Liver (tissue), 9 donors: ENCODE measurements around the gene KDM3B. TPM values are rescaled to one million over a fixed set of nuclear protein-coding genes. Genes with fewer than 3 reads are reported as not detected.

Experiments used
- DNase-seq: peaks from one replicate; pipeline ENCODE4 v3.0.0-alpha.2; 2017; ENCODE audit warnings: low spot score
- H3K27ac ChIP-seq, 2 donors: one replicate each; pipeline ENCODE4 v1.7.0; 2013; ENCODE audit warnings: inconsistent platforms in 2 of 2, low read length in 2 of 2, control low read depth in 1 of 2, low read depth in 1 of 2, mild to moderate bottlenecking in 1 of 2
- H3K27me3 ChIP-seq, 4 donors: one replicate each; pipeline versions ENCODE4 v1.6.1 to v1.7.0; 2013; ENCODE audit warnings: low read length in 3 of 4, inconsistent platforms in 1 of 4, mild to moderate bottlenecking in 1 of 4, moderate library complexity in 1 of 4; ENCODE audit not compliant: control insufficient read depth in 4 of 4, insufficient read depth in 4 of 4
- H3K36me3 ChIP-seq, 4 donors: one replicate each; pipeline versions ENCODE4 v1.6.1 to v1.7.0; 2013; ENCODE audit warnings: low read length in 3 of 4, mild to moderate bottlenecking in 3 of 4, low read depth in 1 of 4, moderate library complexity in 1 of 4; ENCODE audit not compliant: control insufficient read depth in 4 of 4, insufficient read depth in 3 of 4
- H3K4me1 ChIP-seq, 4 donors: one replicate each; pipeline versions ENCODE4 v1.6.1 to v1.7.0; 2013; ENCODE audit warnings: low read length in 3 of 4, mild to moderate bottlenecking in 3 of 4, moderate library complexity in 1 of 4; ENCODE audit not compliant: control insufficient read depth in 4 of 4, insufficient read depth in 4 of 4
- H3K4me3 ChIP-seq, 3 donors: one replicate each; pipeline versions ENCODE4 v1.6.1 to v1.7.0; 2013; ENCODE audit warnings: low read length in 3 of 3, control low read depth in 1 of 3, low read depth in 1 of 3, mild to moderate bottlenecking in 1 of 3
- H3K9ac ChIP-seq, 2 donors: one replicate each; pipeline ENCODE4 v1.7.0; 2013; ENCODE audit warnings: low read length in 2 of 2, mild to moderate bottlenecking in 2 of 2, moderate library complexity in 2 of 2, control low read depth in 1 of 2, low read depth in 1 of 2
- H3K9me3 ChIP-seq, 4 donors: one replicate each; pipeline versions ENCODE4 v1.6.1 to v1.7.0; 2013; ENCODE audit warnings: low read length in 3 of 4; ENCODE audit not compliant: control insufficient read depth in 4 of 4
- ATF3 ChIP-seq: IDR thresholded peaks from 2 replicates; pipeline ENCODE4 v1.6.1; 2016; ENCODE audit warnings: antibody characterized with exemption
- CTCF ChIP-seq: fragments of 150-350 bp; IDR thresholded peaks from 2 replicates; pipeline ENCODE4 v1.5.1; 2017; ENCODE audit warnings: improper control_type of control experiment, low read depth, low read length; ENCODE audit not compliant: missing input control
- EGR1 ChIP-seq, 2 donors: IDR thresholded peaks; 2 replicates each; pipeline ENCODE4 v1.6.1; 2016 to 2018; ENCODE audit warnings: antibody characterized with exemption in 2 of 2, low read depth in 2 of 2
- FOXA1 ChIP-seq: IDR thresholded peaks from 2 replicates; pipeline ENCODE4 v1.6.1; 2016; ENCODE audit warnings: antibody characterized with exemption
- FOXA2 ChIP-seq: IDR thresholded peaks from 2 replicates; pipeline ENCODE4 v1.6.1; 2016; ENCODE audit warnings: antibody characterized with exemption
- GABPA ChIP-seq, 2 donors: IDR thresholded peaks in 1 of 2; conservative IDR thresholded peaks in 1 of 2; 2 replicates each; pipeline ENCODE4 v1.6.1; 2016; ENCODE audit warnings: antibody characterized with exemption in 2 of 2, mild to moderate bottlenecking in 1 of 2, moderate library complexity in 1 of 2
- HNF4A ChIP-seq, 2 donors: conservative IDR thresholded peaks; 2 replicates each; pipeline ENCODE4 v1.6.1; 2016; ENCODE audit warnings: antibody characterized with exemption in 2 of 2, mild to moderate bottlenecking in 2 of 2
- HNF4G ChIP-seq: IDR thresholded peaks from 2 replicates; pipeline ENCODE4 v1.6.1; 2016; ENCODE audit warnings: antibody characterized with exemption
- JUND ChIP-seq, 2 donors: IDR thresholded peaks; 2 replicates each; pipeline ENCODE4 v1.6.1; 2016; ENCODE audit warnings: antibody characterized with exemption in 2 of 2
- MAX ChIP-seq: IDR thresholded peaks from 2 replicates; pipeline ENCODE4 v1.6.1; 2016; ENCODE audit warnings: antibody characterized with exemption
- NR2F2 ChIP-seq: IDR thresholded peaks from 2 replicates; pipeline ENCODE4 v1.6.1; 2016; ENCODE audit warnings: antibody characterized with exemption
- RAD21 ChIP-seq, 2 donors: IDR thresholded peaks; 2 replicates each; pipeline ENCODE4 v1.6.1; 2016; ENCODE audit warnings: antibody characterized with exemption in 2 of 2, mild to moderate bottlenecking in 2 of 2
- REST ChIP-seq: IDR thresholded peaks from 2 replicates; pipeline ENCODE4 v1.6.1; 2016; ENCODE audit warnings: antibody characterized with exemption, mild to moderate bottlenecking
- RXRA ChIP-seq, 2 donors: IDR thresholded peaks; 2 replicates each; pipeline ENCODE4 v1.6.1; 2017 to 2018; ENCODE audit warnings: antibody characterized with exemption in 2 of 2, mild to moderate bottlenecking in 1 of 2
- SP1 ChIP-seq: IDR thresholded peaks from 2 replicates; pipeline ENCODE4 v1.6.1; 2018; ENCODE audit warnings: antibody characterized with exemption, mild to moderate bottlenecking
- TAF1 ChIP-seq: conservative IDR thresholded peaks from 2 replicates; pipeline ENCODE4 v1.6.1; 2016; ENCODE audit warnings: antibody characterized with exemption, mild to moderate bottlenecking
- YY1 ChIP-seq: IDR thresholded peaks from 2 replicates; pipeline ENCODE4 v1.6.1; 2016; ENCODE audit warnings: antibody characterized with exemption, mild to moderate bottlenecking
- ZBTB33 ChIP-seq: IDR thresholded peaks from 2 replicates; pipeline ENCODE4 v1.6.1; 2016; ENCODE audit warnings: antibody characterized with exemption
- WGBS: extraction: QIAGEN DNeasy Blood & Tissue Kit; methylation state at CpG from one replicate; pipeline ENCODE4 v1.1.7; 2013; 5-methylcytosine and 5-hydroxymethylcytosine counted together
- polyA plus RNA-seq, 2 donors: library from polyadenylated mRNA; stranded (reverse) in 1 of 2; unstranded in 1 of 2; fragments of 200-250 nt in 1 of 2; fragments of >200 nt in 1 of 2; fragmentation: Nextera tagmentation in 1 of 2; extraction: Ambion mirVana in 1 of 2; gene quantifications; one replicate each; pipeline versions ENCODE4 v1.2.1 to v1.2.3, GENCODE V29; 2013 to 2015
- total RNA-seq, 2 donors: library from RNA; depleted of rRNA; stranded (reverse); fragments of >200 nt; gene quantifications; one replicate each; pipeline ENCODE4 v1.2.3, GENCODE V29; 2014
- donor health status: healthy.
- donor health status: healthy.
- donor health status: healthy.
- donor health status: healthy.
- donor health status: healthy.

KDM3B gene
- total and polyA plus RNA-seq, 4 donors = 6.8 to 39.6 (median 18.8) TPM

- H3K4me1 ChIP-seq = peaks cover 0 to 25% (median 12%) of the 10 kb centered on the region in 4 donors
- peak within 1 kb of the TSS; percentile 83 to 95 (median 92) for H3K4me3 ChIP-seq
- peaks cover 2 to 14% (median 13%) of the 10 kb centered on the region in 4 donors for H3K36me3 ChIP-seq
- H3K9ac ChIP-seq = peak within 1 kb of the TSS; percentile 74 to 84
- H3K27me3 ChIP-seq = no peaks in the 10 kb centered on the region
- peak within 1 kb of the TSS; percentile 94 to 95 for H3K27ac ChIP-seq
- H3K9me3 ChIP-seq = no peaks in the 10 kb centered on the region
- WGBS = under 1% methylated on average over 85 of the region's 85 CpGs
- no peak for TF ChIP-seq MAX
- no peak for TF ChIP-seq JUND (IDR thresholded peaks at IDR 0.05)
- no peak for TF ChIP-seq SP1
- no peak for TF ChIP-seq HNF4A (conservative IDR thresholded peaks at IDR 0.05)
- peak; percentile 71 for TF ChIP-seq TAF1
- no peak for TF ChIP-seq RXRA (IDR thresholded peaks at IDR 0.05)
- TF ChIP-seq FOXA2 = no peak
- TF ChIP-seq ATF3 = no peak
- TF ChIP-seq FOXA1 = no peak
- no peak for TF ChIP-seq REST
- TF ChIP-seq EGR1 (IDR thresholded peaks at IDR 0.05; ENCODE audit: low read depth in 2 of 2) = peak; percentile 17 to 44
- no peak for TF ChIP-seq ZBTB33
- TF ChIP-seq RAD21 (IDR thresholded peaks at IDR 0.05) = no peak
- no peak for TF ChIP-seq HNF4G
- TF ChIP-seq GABPA (IDR thresholded peaks at IDR 0.05 in 1 of 2, conservative IDR thresholded peaks at IDR 0.05 in 1 of 2) = no peak
- TF ChIP-seq CTCF = no peak
- TF ChIP-seq YY1 = peak; percentile 28
- TF ChIP-seq NR2F2 = no peak
- DNase-seq = peak; percentile 93
These were observed 113.0 kb downstream of the KDM3B start, which contains the start of gene EGR1 for GRCh38 chr5:138465261-138466124. EGR1 (plus strand) TSS chr5:138465479; CDS start chr5:138465762, 283 bp downstream.
